HFF-Myc (cell line): ENCODE data around the gene CCDC61.

ENCODE experiments used
- DNase-seq: peaks from one replicate; pipeline ENCODE4 v3.0.0-alpha.2; 2011; ENCODE audit warnings: low read depth; ENCODE audit errors: extremely low read depth
- H3K4me3 ChIP-seq: replicated peaks from 2 replicates; pipeline ENCODE4 v1.5.1; 2011; ENCODE audit warnings: low read depth, mild to moderate bottlenecking, control low read depth, low read length
- TF ChIP-seq, protein P1 (sequence below): IDR thresholded peaks from 2 replicates; pipeline ENCODE4 v1.5.1; 2012; ENCODE audit warnings: mild to moderate bottlenecking, low read depth, low read length, control low read depth; ENCODE audit errors: missing control alignments

CCDC61 gene

GRCh38 chr19:45955905-45956608 lies 39.2 kb upstream of the CCDC61 start:
- H3K4me3 ChIP-seq, result no peak overlapping the region
- TF ChIP-seq, protein P1, sequence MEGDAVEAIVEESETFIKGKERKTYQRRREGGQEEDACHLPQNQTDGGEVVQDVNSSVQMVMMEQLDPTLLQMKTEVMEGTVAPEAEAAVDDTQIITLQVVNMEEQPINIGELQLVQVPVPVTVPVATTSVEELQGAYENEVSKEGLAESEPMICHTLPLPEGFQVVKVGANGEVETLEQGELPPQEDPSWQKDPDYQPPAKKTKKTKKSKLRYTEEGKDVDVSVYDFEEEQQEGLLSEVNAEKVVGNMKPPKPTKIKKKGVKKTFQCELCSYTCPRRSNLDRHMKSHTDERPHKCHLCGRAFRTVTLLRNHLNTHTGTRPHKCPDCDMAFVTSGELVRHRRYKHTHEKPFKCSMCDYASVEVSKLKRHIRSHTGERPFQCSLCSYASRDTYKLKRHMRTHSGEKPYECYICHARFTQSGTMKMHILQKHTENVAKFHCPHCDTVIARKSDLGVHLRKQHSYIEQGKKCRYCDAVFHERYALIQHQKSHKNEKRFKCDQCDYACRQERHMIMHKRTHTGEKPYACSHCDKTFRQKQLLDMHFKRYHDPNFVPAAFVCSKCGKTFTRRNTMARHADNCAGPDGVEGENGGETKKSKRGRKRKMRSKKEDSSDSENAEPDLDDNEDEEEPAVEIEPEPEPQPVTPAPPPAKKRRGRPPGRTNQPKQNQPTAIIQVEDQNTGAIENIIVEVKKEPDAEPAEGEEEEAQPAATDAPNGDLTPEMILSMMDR, result no peak
- DNase-seq, result no peak

- no peak for DNase-seq
- TF ChIP-seq, protein P1, result no peak
- H3K4me3 ChIP-seq, result no peak overlapping the region
These were observed 36.9 kb upstream of the CCDC61 start for GRCh38 chr19:45958320-45958719.

- TF ChIP-seq, protein P1, result no peak
- no peak overlapping the region for H3K4me3 ChIP-seq
- no peak for DNase-seq
These were observed 36.3 kb upstream of the CCDC61 start for GRCh38 chr19:45958769-45959516.

- H3K4me3 ChIP-seq, result no peak overlapping the region
- TF ChIP-seq, protein P1, result no peak
- DNase-seq, result no peak
These were observed 35.7 kb upstream of the CCDC61 start for GRCh38 chr19:45959517-45960025.

DNA sequence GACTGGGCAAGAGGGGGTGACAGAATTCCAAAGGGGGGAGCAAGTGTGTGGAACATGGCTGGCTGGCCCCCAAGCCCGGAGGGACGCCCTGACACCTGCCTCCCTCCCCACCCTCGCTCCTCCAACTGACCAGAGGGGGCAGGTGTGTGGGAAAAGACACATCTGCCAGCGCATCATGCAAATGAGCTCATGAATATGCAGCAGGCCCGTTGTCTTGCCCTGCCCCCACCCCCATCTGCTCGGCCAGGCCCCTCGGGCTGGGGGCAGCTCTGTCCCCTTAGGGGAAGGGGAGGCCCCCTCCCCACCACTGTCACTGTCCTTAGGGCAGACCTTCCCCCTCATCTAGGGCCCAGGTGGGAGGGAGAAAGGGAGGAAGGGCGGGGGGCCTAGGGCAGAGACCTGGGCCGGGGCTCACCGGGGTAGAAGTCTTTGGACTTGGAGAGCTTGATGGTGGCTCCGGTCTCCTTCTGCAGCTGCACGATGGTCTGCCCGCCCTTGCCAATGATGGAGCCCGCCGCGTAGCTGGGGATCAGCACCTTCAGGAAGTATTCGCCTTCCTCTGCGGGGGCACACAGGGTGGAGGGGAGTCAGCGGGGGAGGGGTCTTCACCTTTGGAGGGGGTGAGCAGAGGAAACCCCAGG lies 34.6 kb upstream of the CCDC61 start:
- no peak for DNase-seq
- H3K4me3 ChIP-seq, result no peak overlapping the region
- TF ChIP-seq, protein P1, result no peak

DNA sequence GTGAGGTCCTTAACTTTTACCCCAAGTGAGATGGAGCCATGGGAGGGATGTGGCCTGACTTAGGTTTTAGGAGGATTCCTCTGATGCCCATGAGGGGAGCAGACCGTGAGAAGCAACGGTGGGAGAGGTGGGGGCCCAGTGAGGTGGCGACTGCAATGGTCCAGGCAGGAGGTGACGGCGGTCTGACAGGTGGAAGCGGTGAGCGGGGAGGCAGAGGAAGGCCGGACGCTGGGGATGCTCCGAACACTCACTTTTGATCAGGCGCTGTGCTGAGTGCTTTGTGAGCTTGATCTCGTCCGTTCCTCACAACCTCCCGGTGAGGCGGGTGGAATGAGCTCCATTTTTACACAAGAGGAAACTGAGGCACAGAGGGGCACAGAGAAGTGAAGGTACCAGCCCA lies 33.2 kb upstream of the CCDC61 start:
- TF ChIP-seq, protein P1, result no peak
- H3K4me3 ChIP-seq, result no peak overlapping the region
- DNase-seq, result no peak
